ENCODE data around the gene UFL1. TPM values are rescaled to one million over a fixed set of nuclear protein-coding genes. Genes with fewer than 3 reads are reported as not detected.
"Not testable (repeated sequence)": the region's sequence is repeated elsewhere in the genome, so short reads cannot be mapped to it uniquely, and the experiment has no call there.

Gene UFL1
- 22.5 and 23.1 TPM in 2 replicates for total RNA-seq

DNA sequence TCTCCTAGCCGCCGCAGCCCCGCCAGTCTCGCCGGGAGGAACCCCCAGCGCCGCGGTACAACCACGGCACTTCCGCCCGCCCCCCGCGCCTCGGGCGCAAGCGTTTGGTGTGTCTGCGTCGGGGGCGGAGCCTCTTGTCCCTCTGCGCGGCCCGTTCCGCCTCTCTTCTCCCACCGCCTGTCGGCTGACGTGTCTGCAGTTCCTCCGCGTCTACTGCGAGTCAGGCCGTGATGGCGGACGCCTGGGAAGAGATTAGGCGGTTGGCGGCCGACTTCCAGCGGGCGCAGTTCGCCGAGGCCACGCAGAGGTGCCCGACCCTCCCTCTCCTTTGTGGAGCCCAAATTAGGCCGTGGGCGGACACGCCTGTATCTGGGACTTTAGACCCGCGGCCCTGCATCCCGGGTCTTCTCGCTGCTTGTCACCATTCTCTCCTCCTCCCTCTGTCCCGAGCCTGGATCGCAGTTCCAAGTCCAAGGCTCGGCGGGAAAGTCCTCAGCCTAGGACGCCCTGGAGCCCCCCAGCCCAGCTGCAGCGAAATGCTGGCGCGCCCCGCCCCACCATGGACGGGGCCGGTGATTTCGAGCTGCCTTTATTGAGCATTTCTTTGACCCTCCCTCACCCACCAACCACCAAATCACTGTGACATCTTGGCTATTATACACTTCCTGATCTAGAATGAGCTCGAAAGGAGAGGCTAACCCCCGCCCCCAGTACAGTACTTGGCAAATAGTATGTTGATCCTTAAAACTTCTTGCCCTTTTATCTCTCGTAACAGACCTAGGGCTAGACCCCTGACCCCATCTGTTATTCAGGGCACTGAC, at the start of gene UFL1:
TSS of gene UFL1 (plus strand) at position 163 of the 821 bp plus-strand sequence. CDS start at position 231, 68 bp downstream.
- intact Hi-C loops (cut with micrococcal nuclease), result loop anchor here (1.0 to 2.0 kb wide), 7 partner anchors 22 to 945 kb away; partner anchors contain the start of genes GPR63, KLHL32, MANEA and MMS22L

DNA sequence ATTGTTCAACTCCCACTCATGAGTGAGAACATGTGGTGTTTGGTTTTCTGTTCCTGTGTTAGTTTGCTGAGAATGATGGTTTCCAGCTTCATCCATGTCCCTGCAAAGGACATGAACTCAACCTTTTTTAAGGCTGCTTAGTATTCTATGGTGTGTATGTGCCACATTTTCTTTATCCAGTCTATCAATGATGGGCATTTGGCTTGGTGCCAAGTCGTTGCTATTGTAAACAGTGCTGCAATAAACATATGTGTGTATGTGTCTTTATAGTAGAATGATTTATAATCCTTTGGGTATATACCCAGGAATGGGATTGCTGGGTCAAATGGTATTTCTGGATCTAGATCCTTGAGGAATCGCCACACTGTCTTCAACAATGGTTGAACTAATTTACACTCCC, 49.3 kb upstream of the UFL1 start:
- intact Hi-C loops (cut with micrococcal nuclease), result not testable (repeated sequence)

DNA sequence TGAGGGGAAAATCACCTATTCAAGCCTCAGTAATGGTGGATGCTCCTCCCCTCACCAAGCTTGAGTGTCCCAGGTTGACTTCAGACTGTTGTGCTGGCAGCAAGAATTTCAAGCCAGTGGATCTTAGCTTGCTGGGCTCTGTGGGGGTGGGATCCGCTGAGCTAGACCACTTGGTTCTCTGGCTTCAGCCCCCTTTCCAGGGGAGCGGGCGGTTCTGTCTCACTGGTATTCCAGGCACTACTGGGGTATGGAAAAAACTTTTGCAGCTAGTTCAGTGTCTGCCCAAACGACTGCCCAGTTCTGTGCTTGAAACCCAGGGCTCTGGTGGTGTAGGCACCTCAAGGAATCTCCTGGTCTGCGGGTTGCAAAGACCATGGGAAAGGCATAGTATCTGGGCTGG, 42.9 kb upstream of the UFL1 start:
- intact Hi-C loops (cut with micrococcal nuclease), result no loop called here

GRCh38 chr6:96491926-96492325, 29.7 kb upstream of the UFL1 start:
- intact Hi-C loops (cut with micrococcal nuclease), result no loop called here

- intact Hi-C loops (cut with micrococcal nuclease), result loop anchor here (1.0 kb wide), 1 partner anchor 22 kb away; the partner anchor contains the start of gene UFL1
These were observed 21.8 kb upstream of the UFL1 start for GRCh38 chr6:96499781-96500180.

DNA sequence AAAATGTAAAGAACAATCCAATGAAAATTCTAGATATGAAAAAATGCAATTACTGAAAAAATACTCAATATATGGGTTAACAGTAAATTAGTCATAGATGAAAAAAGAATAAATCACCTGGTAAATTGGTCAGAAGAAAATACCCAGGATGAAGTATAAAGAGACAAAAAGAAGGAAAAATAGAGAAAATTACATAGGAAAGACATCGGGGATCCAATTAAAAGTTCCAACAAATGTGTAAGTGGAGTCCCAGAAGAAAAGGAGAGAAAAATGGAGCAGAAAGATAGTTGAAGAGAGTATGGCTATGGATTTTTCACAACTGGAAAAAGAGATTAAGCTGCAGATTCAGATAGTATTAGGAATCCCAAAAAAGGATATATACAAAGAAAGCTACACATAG, 18.7 kb upstream of the UFL1 start:
- intact Hi-C loops (cut with micrococcal nuclease), result no loop called here

- intact Hi-C loops (cut with micrococcal nuclease), result no loop called here
These were observed 16.2 kb upstream of the UFL1 start for GRCh38 chr6:96505363-96505762.

GRCh38 chr6:96509281-96509680, 12.3 kb upstream of the UFL1 start:
- intact Hi-C loops (cut with micrococcal nuclease), result no loop called here

DNA sequence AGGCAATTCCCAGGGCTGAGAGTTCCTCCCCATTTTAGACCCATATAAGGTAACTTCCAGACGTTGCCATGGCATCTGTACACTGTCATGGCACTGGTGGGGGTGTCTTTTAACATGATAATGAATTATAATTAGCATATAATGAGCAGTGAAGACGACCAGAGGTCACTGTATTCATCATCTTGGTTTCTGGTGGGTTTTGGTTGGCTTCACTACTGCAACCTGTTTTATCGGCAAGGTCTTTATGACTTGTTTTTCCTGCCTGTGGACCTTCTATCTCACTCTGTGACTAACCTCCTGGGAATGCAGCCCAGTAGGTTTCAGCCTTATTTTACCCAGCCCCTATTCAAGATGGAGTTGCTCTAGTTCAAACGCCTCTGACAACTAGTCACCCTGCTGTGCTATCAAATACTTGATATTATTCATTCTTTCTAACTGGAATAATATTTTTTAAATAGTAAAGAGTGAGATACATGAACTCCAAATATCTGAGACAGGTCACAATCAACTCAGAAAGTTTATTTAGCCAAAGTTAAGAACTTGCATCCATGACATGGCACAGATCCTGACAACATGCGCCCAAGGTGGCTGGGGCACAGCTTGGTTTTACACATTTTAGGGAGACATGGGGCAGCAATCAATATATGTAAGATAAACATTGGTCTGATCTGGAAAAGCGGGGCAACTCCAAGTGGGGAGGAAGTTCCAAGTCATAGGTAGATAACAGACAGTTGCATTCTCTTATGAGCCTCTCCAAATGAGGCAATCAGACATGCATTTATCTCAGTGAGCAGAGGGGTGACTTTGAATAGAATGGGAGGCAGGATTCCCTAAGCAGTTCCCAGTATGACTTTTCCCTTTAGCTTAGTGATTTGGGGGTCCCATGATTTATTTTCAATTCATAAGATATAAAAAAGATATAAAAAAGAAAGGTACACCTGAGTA, 1.2 kb upstream of the UFL1 start:
- intact Hi-C loops (cut with micrococcal nuclease), result loop anchor here (1.0 kb wide), 4 partner anchors 20 to 404 kb away; partner anchors contain the start of genes GPR63, KLHL32 and NDUFAF4

DNA sequence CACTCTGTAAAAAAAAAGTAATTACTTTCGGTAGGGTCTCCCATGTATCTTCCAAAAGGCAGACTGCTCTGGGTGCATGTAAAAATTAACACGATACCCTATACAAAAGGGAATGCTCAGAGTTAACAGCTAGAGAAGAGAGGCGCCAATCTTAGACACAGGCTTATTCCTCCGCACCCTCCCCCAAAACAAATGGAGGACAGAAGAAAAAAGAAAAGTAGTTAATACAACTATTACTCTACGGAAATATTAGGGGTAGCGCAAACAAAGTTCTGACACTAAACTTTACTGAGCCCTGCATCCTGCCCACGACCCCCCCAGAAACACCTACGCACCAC, 331 bp upstream of the UFL1 start:
- intact Hi-C loops (cut with micrococcal nuclease), result loop anchor here (1.0 kb wide), 4 partner anchors 21 to 403 kb away; partner anchors contain the start of genes GPR63, KLHL32 and NDUFAF4

DNA sequence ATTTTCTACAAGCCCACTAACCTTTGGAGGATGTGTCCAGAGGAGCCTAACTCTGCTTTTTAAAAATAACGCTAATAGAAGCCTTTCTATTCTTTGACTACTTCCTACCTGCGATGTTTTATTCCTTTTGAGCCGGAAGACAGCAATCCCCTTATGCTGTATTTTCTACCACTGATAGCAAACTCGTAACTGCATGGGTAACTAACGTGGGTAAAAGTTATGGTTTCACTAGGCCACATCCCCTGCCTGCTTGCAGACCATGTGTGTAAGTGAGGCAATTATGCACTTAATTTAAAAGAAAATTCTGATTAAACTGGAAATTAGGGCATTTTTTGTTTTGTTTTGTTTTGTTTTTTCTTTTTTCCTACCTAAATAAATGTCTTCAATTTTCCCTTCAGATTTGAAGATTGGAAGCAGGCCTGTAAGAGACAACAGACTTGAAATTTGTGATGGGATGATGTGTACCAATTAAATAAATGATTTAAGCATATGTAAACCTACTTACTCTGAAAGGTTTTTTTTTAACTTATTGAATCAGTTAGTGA, 931 bp downstream of the UFL1 start:
- intact Hi-C loops (cut with micrococcal nuclease), result loop anchor here (1.0 to 2.0 kb wide), 3 partner anchors 56 to 945 kb away; partner anchors contain the start of genes MANEA and MMS22L

GRCh38 chr6:96528193-96528592, 6.6 kb downstream of the UFL1 start:
- intact Hi-C loops (cut with micrococcal nuclease), result no loop called here

DNA sequence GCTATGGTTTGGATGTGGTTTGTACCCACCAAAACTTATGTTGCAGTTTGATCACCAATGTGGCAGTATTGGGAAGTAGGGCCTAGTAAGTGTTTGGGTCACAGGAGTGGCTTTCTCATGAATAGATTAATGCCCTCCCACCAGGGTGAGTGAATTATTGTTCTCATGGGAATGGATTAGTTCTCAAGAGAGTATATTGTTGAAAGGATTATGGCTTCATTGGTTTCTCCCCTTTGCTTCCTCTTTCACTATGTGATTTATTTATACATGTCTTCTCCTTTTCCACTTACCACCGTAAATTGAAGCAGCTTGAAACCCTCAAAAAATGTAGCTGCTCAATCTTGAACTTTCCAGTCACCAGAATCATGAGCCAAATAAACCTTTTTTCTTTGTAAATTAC, 10.8 kb downstream of the UFL1 start:
- intact Hi-C loops (cut with micrococcal nuclease), result no loop called here

DNA sequence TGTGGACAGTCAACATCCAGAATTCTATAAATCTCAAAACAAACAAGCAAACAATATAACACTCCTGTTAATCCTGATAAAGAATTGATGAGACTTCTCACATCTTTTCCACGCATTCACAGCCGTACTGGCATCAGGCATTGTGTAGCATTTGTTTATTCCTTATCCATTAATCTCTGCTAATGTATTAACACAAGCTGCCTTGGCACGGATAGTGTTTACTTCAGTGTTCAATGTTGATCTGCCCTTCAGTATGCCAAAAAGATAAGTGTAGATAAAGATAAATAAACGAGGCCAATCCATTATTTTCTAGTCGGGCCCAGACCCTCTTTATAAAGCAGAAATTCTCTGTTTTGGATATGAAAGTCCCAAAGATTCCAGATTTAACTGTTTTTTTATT, 16.1 kb downstream of the UFL1 start:
- intact Hi-C loops (cut with micrococcal nuclease), result no loop called here

GRCh38 chr6:96542702-96543101, 21.1 kb downstream of the UFL1 start:
- intact Hi-C loops (cut with micrococcal nuclease), result loop anchor here (2.0 to 5.0 kb wide), 2 partner anchors 355 to 516 kb away; partner anchors contain the start of gene NDUFAF4

DNA sequence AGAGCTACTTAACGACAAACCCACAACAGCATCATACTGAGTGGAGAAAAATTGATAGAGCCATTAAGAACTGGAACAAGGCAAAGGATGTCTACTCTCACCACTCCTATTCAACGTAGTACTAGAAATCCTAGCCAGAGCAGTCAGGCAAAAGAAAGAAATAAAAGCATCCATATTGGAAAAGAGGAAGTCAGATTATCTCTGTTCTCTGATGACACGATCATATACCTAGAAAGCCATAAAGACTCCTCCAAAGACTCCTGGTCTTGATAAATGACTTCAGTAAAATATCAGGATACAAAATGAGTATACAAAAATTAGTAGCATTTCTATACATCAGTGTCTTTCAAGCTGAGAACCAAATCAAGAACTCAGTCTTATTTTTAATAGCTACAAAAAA, 24.3 kb downstream of the UFL1 start:
- intact Hi-C loops (cut with micrococcal nuclease), result loop anchor here (2.0 kb wide), 1 partner anchor 503 kb away; no protein-coding TSS in a partner anchor

DNA sequence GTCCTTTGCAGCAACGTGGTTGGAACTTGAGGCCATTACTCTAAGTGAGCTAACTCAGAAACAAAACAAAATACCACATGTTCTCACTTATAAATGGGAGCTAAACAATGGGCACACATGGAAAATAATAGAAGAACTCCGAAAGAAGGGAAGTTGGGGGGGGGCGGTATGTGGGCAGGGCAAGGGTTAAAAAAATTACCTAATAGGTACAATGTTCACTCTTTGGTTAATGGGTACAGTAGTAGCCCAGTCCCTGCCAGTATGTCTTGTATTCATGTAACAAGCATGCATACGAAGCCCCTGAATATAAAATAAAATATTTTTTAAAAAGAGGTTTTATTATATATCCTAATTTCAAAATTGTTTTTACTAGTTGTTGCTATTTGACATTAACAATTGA, 26.0 kb downstream of the UFL1 start:
- intact Hi-C loops (cut with micrococcal nuclease), result loop anchor here (2.0 kb wide), 1 partner anchor 501 kb away; no protein-coding TSS in a partner anchor

DNA sequence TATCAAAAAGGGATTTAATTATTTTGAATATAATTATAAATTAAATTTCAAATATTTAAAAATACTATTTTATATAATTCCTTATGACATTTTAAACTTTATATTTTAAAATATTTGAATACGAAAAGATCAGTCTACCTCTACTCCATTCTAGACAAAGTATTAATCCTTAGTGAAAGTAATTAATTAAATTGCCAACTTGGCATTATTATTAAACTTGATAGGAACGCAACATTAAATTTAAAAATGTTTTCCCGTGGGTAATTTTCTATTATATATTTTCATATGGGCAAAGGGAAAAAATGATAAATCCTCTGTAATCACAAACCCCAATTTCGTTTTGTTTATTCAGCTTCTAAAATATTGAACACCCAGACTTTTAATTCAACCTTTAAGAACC, 33.0 kb downstream of the UFL1 start:
- intact Hi-C loops (cut with micrococcal nuclease), result no loop called here

DNA sequence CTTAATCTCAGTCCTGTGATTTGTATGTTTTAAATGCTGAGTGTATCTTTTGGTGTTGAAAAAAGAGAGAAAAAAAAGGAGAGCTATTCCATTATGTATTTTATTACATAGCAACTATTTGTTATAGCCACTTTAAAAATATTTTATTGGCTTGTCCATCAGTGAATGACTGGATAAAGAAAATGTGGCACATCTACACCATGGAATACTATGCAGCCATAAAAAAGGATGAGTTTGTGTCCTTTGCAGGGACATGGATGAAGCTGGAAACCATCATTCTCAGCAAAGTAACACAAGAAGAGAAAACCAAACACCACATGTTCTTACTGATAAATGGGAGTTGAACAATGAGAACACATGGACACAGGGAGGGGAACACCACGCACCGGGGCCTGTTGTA, 38.1 kb downstream of the UFL1 start:
- intact Hi-C loops (cut with micrococcal nuclease), result not testable (repeated sequence)

- intact Hi-C loops (cut with micrococcal nuclease), result no loop called here
These were observed 41.3 kb downstream of the UFL1 start, which contains the start of gene FHL5 for GRCh38 chr6:96562886-96563285. FHL5 (plus strand) TSS chr6:96563128; CDS start chr6:96603614, 40,486 bp downstream.

DNA sequence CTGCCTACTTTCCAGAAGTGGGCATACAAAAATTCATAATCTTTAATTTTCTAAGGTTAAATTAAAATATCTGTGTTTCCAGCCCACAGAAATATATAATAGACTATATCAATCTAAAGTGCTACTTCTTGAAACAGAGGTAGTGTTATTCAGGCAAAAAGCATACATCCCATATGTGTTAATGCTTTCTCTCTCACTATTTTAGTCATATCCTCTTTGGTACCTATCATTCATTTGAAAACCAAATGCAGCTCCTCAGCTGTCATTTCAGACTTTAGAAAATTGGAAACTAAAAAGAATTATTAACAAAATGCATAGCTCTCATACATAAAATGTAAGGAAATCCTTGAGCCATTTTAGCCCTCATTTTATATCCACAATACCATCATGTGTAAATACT, 42.2 kb downstream of the UFL1 start:
- intact Hi-C loops (cut with micrococcal nuclease), result no loop called here

Data from T-helper 2 cell treated with Interferon-gamma antibody and Interleukin-4, amounts not matched to agents 100 ng/mL and 5 ng/mL, for 36 hours (primary cell).